A673 (cell line): ENCODE data around the gene TNFSF15.

Source experiments
- EZH2 ChIP-seq: fragments of 200-600 bp; sonication (generic); IDR thresholded peaks from 2 replicates; pipeline ENCODE4 v1.6.1; 2017; ENCODE audit warnings: borderline replicate concordance, low read depth, mild to moderate bottlenecking, mixed read lengths, antibody characterized with exemption, low read length; ENCODE audit not compliant: poor library complexity, severe bottlenecking
- TF ChIP-seq, protein P1 (sequence below): fragments of 300-800, 200-600 bp; sonication (generic); conservative IDR thresholded peaks from 2 replicates; pipeline ENCODE4 v1.5.1; 2017; ENCODE audit warnings: low read depth, mild to moderate bottlenecking, antibody characterized with exemption, low read length, moderate library complexity, mixed read lengths

DNA sequence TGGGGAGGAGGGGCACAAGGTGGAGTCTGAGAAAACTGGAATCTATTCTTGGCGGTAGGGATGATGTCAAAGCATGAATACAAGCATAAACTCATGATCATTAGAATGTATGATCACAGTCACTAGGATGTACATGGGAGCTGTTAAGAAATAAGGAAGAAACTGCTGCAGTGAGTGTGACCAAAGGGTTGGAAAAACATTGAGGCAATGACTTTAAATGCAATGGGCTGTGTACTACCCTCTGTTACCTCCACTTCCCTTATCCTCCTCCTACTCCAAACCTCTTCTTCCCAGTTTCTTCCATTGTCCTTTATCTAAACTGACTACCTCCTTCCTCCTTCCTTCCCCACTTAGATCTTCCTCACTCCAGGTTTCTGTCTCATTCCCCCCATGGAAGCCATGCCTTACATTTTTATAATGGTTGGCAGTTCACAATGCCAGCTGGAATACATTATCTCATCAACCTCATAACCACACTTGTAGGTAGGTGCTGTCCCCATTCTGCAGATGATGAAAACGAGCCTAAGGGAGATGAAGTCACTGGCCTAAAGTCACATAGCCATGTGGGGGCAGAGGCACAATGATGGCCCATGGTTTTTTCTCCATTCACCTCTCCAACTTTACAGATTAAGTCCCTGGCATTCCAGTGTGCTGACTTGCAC, 21.9 kb upstream of the TNFSF15 start:
- no peak for TF ChIP-seq EZH2
- TF ChIP-seq, protein P1, sequence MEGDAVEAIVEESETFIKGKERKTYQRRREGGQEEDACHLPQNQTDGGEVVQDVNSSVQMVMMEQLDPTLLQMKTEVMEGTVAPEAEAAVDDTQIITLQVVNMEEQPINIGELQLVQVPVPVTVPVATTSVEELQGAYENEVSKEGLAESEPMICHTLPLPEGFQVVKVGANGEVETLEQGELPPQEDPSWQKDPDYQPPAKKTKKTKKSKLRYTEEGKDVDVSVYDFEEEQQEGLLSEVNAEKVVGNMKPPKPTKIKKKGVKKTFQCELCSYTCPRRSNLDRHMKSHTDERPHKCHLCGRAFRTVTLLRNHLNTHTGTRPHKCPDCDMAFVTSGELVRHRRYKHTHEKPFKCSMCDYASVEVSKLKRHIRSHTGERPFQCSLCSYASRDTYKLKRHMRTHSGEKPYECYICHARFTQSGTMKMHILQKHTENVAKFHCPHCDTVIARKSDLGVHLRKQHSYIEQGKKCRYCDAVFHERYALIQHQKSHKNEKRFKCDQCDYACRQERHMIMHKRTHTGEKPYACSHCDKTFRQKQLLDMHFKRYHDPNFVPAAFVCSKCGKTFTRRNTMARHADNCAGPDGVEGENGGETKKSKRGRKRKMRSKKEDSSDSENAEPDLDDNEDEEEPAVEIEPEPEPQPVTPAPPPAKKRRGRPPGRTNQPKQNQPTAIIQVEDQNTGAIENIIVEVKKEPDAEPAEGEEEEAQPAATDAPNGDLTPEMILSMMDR, result no peak
